WTC11 (cell line): Measurements from ENCODE around the gene PGAM1.

Source experiments
- AR ChIP-seq: fragments of 250-450 bp; sonication (Bioruptor Pico); IDR thresholded peaks from 2 replicates; pipeline ENCODE4 v1.9.0; 2021; ENCODE audit warnings: mild to moderate bottlenecking
- ATF2 ChIP-seq: sonication (generic); formaldehyde crosslinking; IDR thresholded peaks from 2 replicates; pipeline ENCODE4 v1.8.1; 2022; ENCODE audit warnings: low read depth, missing genetic modification reagents, borderline replicate concordance
- CTCF ChIP-seq: fragments of 200-600 bp; IDR thresholded peaks from 2 replicates; pipeline ENCODE4 v1.8.0; 2022; ENCODE audit warnings: antibody characterized with exemption
- JUN ChIP-seq: sonication (generic); formaldehyde crosslinking; IDR thresholded peaks from 2 replicates; pipeline ENCODE4 v1.8.0; 2023; ENCODE audit warnings: mild to moderate bottlenecking, missing genetic modification reagents
- PRDM15 ChIP-seq: sonication (generic); formaldehyde crosslinking; IDR thresholded peaks from 2 replicates; pipeline ENCODE4 v1.8.0; 2022; ENCODE audit warnings: missing genetic modification reagents

GRCh38 chr10:97456034-97456685 lies 30.2 kb downstream of the PGAM1 start:
- TF ChIP-seq CTCF (no peak), ATF2 (CRISPR knock-in tag) (no peak), PRDM15 (CRISPR knock-in tag) (no peak), JUN (CRISPR knock-in tag) (no peak), AR (CRISPR knock-in tag) (no peak)
